HepG2 (cell line): ENCODE results near the gene RRM2. TPM values are rescaled to one million over a fixed set of nuclear protein-coding genes. Genes with fewer than 3 reads are reported as not detected.

Experiments used
- MLLT10 ChIP-seq: sonication (generic); formaldehyde crosslinking; IDR thresholded peaks from 2 replicates; pipeline ENCODE4 v1.4.0; 2020; ENCODE audit warnings: missing genetic modification reagents
- NCOA1 ChIP-seq: sonication (generic); formaldehyde crosslinking; IDR thresholded peaks from 2 replicates; pipeline ENCODE4 v1.9.0; 2021; ENCODE audit warnings: missing genetic modification reagents
- PCBP2 ChIP-seq: fragments of 200-400 bp; formaldehyde crosslinking; optimal IDR thresholded peaks from 2 replicates; pipeline ENCODE3; 2018; ENCODE audit warnings: low read length, low read depth; ENCODE audit not compliant: poor library complexity, severe bottlenecking
- SALL2 ChIP-seq: sonication (generic); formaldehyde crosslinking; IDR thresholded peaks from 2 replicates; pipeline ENCODE4 v1.8.1; 2023; ENCODE audit warnings: mild to moderate bottlenecking, missing genetic modification reagents, inconsistent platforms
- TCF12 ChIP-seq, 2 experiments: fragments of 450-650 bp in 1 of 2; sonication (generic) in 1 of 2; formaldehyde crosslinking in 1 of 2; IDR thresholded peaks; 2 replicates each; pipeline versions ENCODE4 v1.6.1 to v1.8.0; 2017 to 2022; ENCODE audit warnings: antibody characterized with exemption in 1 of 2, mild to moderate bottlenecking in 1 of 2, missing genetic modification reagents in 1 of 2, moderate library complexity in 1 of 2
- ZFP36L2 ChIP-seq: sonication (generic); formaldehyde crosslinking; IDR thresholded peaks from 2 replicates; pipeline ENCODE4 v1.4.0; 2020; ENCODE audit warnings: missing genetic modification reagents
- ZNF350 ChIP-seq: sonication (generic); formaldehyde crosslinking; IDR thresholded peaks from 2 replicates; pipeline ENCODE4 v1.4.0; 2020; ENCODE audit warnings: mild to moderate bottlenecking, low read depth, missing genetic modification reagents, borderline replicate concordance
- ZNF564 ChIP-seq: sonication (generic); formaldehyde crosslinking; IDR thresholded peaks from 2 replicates; pipeline ENCODE4 v1.8.1; 2023; ENCODE audit warnings: mild to moderate bottlenecking, missing genetic modification reagents
- ZSCAN31 ChIP-seq: sonication (generic); formaldehyde crosslinking; IDR thresholded peaks from 2 replicates; pipeline ENCODE4 v1.5.0; 2020; ENCODE audit warnings: low read depth, mild to moderate bottlenecking, missing genetic modification reagents
- ZSCAN9 ChIP-seq: IDR thresholded peaks from 2 replicates; pipeline ENCODE4 v1.6.1; 2016; ENCODE audit warnings: borderline replicate concordance
- polyA plus RNA-seq, 8 experiments: library from polyadenylated mRNA; depleted of rRNA in 3 of 8; stranded (reverse) in 7 of 8; unstranded in 1 of 8; fragments of >200 nt; fragmentation: Illumina TruSeq in 4 of 8; extraction: Trizol in 4 of 8; gene quantifications; 2 replicates each; pipeline versions ENCODE4 v1.2.1 to v1.2.3, GENCODE V29; 2011 to 2016; ENCODE audit warnings: low read depth in 4 of 8, missing spikeins in 1 of 8, mixed read lengths in 1 of 8; ENCODE audit not compliant: insufficient read depth in 1 of 8
- total RNA-seq, 5 experiments: library from RNA; depleted of rRNA; stranded (reverse); fragments of >200 nt; fragmentation: Illumina TruSeq; extraction: Trizol; gene quantifications; 2 replicates each; pipeline ENCODE4 v1.2.3, GENCODE V29; 2016; ENCODE audit warnings: low read depth in 1 of 5
- TF ChIP-seq, protein P1 (sequence below): sonication (generic); formaldehyde crosslinking; IDR thresholded peaks from 2 replicates; pipeline ENCODE4 v1.4.0; 2020; ENCODE audit warnings: missing genetic modification reagents, borderline replicate concordance
- TF ChIP-seq, protein P2 (sequence below): IDR thresholded peaks from 2 replicates; pipeline ENCODE4 v1.6.1; 2012; ENCODE audit warnings: low read length, improper control_type of control experiment
- TF ChIP-seq, protein P3 (sequence below): sonication (generic); formaldehyde crosslinking; IDR thresholded peaks from 2 replicates; pipeline ENCODE4 v1.4.0; 2020; ENCODE audit warnings: low read depth, mild to moderate bottlenecking, missing genetic modification reagents
- TF ChIP-seq, protein P4 (sequence below): sonication (generic); formaldehyde crosslinking; IDR thresholded peaks from 2 replicates; pipeline ENCODE4 v1.5.0; 2020; ENCODE audit warnings: mild to moderate bottlenecking, missing genetic modification reagents

Gene RRM2
- total and polyA plus RNA-seq, 2 of the 13 experiments (the other 11 are each of a cell fraction or from before 2014, with no cell fraction given): 31.3 to 150 TPM

GRCh38 chr2:10097352-10098148 lies 25.0 kb upstream of the RRM2 start (continued):
- TF ChIP-seq, protein P1, sequence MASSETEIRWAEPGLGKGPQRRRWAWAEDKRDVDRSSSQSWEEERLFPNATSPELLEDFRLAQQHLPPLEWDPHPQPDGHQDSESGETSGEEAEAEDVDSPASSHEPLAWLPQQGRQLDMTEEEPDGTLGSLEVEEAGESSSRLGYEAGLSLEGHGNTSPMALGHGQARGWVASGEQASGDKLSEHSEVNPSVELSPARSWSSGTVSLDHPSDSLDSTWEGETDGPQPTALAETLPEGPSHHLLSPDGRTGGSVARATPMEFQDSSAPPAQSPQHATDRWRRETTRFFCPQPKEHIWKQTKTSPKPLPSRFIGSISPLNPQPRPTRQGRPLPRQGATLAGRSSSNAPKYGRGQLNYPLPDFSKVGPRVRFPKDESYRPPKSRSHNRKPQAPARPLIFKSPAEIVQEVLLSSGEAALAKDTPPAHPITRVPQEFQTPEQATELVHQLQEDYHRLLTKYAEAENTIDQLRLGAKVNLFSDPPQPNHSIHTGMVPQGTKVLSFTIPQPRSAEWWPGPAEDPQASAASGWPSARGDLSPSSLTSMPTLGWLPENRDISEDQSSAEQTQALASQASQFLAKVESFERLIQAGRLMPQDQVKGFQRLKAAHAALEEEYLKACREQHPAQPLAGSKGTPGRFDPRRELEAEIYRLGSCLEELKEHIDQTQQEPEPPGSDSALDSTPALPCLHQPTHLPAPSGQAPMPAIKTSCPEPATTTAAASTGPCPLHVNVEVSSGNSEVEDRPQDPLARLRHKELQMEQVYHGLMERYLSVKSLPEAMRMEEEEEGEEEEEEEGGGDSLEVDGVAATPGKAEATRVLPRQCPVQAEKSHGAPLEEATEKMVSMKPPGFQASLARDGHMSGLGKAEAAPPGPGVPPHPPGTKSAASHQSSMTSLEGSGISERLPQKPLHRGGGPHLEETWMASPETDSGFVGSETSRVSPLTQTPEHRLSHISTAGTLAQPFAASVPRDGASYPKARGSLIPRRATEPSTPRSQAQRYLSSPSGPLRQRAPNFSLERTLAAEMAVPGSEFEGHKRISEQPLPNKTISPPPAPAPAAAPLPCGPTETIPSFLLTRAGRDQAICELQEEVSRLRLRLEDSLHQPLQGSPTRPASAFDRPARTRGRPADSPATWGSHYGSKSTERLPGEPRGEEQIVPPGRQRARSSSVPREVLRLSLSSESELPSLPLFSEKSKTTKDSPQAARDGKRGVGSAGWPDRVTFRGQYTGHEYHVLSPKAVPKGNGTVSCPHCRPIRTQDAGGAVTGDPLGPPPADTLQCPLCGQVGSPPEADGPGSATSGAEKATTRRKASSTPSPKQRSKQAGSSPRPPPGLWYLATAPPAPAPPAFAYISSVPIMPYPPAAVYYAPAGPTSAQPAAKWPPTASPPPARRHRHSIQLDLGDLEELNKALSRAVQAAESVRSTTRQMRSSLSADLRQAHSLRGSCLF (CRISPR knock-in tag): no peak
- TF ChIP-seq NCOA1 (CRISPR knock-in tag) (no peak), ZFP36L2 (no peak), MLLT10 (no peak), PCBP2 (no peak), TCF12 (IDR thresholded peaks at IDR 0.05) (no peak), TCF12 (CRISPR knock-in tag; IDR thresholded peaks at IDR 0.05) (no peak), ZNF350 (0 out of 2 replicates have a peak, but pooled peaks have one; percentile 54), ZNF564 (no peak), ZSCAN31 (CRISPR knock-in tag) (0 out of 2 replicates have a peak, but pooled peaks have one; percentile 30), SALL2 (CRISPR knock-in tag) (no peak), ZSCAN9 (no peak)
- TF ChIP-seq, protein P2, sequence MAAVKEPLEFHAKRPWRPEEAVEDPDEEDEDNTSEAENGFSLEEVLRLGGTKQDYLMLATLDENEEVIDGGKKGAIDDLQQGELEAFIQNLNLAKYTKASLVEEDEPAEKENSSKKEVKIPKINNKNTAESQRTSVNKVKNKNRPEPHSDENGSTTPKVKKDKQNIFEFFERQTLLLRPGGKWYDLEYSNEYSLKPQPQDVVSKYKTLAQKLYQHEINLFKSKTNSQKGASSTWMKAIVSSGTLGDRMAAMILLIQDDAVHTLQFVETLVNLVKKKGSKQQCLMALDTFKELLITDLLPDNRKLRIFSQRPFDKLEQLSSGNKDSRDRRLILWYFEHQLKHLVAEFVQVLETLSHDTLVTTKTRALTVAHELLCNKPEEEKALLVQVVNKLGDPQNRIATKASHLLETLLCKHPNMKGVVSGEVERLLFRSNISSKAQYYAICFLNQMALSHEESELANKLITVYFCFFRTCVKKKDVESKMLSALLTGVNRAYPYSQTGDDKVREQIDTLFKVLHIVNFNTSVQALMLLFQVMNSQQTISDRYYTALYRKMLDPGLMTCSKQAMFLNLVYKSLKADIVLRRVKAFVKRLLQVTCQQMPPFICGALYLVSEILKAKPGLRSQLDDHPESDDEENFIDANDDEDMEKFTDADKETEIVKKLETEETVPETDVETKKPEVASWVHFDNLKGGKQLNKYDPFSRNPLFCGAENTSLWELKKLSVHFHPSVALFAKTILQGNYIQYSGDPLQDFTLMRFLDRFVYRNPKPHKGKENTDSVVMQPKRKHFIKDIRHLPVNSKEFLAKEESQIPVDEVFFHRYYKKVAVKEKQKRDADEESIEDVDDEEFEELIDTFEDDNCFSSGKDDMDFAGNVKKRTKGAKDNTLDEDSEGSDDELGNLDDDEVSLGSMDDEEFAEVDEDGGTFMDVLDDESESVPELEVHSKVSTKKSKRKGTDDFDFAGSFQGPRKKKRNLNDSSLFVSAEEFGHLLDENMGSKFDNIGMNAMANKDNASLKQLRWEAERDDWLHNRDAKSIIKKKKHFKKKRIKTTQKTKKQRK: no peak
- TF ChIP-seq, protein P3, sequence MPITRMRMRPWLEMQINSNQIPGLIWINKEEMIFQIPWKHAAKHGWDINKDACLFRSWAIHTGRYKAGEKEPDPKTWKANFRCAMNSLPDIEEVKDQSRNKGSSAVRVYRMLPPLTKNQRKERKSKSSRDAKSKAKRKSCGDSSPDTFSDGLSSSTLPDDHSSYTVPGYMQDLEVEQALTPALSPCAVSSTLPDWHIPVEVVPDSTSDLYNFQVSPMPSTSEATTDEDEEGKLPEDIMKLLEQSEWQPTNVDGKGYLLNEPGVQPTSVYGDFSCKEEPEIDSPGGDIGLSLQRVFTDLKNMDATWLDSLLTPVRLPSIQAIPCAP (CRISPR knock-in tag): no peak
- TF ChIP-seq, protein P4, sequence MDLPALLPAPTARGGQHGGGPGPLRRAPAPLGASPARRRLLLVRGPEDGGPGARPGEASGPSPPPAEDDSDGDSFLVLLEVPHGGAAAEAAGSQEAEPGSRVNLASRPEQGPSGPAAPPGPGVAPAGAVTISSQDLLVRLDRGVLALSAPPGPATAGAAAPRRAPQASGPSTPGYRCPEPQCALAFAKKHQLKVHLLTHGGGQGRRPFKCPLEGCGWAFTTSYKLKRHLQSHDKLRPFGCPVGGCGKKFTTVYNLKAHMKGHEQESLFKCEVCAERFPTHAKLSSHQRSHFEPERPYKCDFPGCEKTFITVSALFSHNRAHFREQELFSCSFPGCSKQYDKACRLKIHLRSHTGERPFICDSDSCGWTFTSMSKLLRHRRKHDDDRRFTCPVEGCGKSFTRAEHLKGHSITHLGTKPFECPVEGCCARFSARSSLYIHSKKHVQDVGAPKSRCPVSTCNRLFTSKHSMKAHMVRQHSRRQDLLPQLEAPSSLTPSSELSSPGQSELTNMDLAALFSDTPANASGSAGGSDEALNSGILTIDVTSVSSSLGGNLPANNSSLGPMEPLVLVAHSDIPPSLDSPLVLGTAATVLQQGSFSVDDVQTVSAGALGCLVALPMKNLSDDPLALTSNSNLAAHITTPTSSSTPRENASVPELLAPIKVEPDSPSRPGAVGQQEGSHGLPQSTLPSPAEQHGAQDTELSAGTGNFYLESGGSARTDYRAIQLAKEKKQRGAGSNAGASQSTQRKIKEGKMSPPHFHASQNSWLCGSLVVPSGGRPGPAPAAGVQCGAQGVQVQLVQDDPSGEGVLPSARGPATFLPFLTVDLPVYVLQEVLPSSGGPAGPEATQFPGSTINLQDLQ (CRISPR knock-in tag): no peak
